ENCODE data around the gene SPAG16. TPM values are rescaled to one million over a fixed set of nuclear protein-coding genes. Genes with fewer than 3 reads are reported as not detected.

The SPAG16 gene
- total RNA-seq, 2 donors from 2014 or later, result 5.0 to 10.4 TPM

- Mint-ChIP-seq H3K9me3 (no peaks in the 10 kb centered on the region), H3K27ac (no peak overlapping the region), H3K36me3 (no peaks in the 10 kb centered on the region)
- no peak for DNase-seq (ENCODE audit: low spot score in 2 of 2)
- no peak for ATAC-seq
These were observed 1167.4 kb downstream of the SPAG16 start for GRCh38 chr2:214451516-214452275.

Other genes starting within 250 kb of the SPAG16 start
- gene IKZF2, start 132.9 kb upstream of the SPAG16 start, total RNA-seq, result 1 to 10 TPM; 1.8 to 8.9 TPM

Data from activated naive CD4-positive, alpha-beta T cell treated with anti-CD3 and anti-CD28 coated beads, Interleukin-2, amount 50 U/mL, for 72 hours (primary cell).